GM19025 (cell line): ENCODE data around the gene ATP6V1G1.

ENCODE experiments used
- ATAC-seq: cut with Tn5 transposase; IDR thresholded peaks from one replicate; pipeline ENCODE4 v1.9.1; 2021; ENCODE audit warnings: mild to moderate bottlenecking, low read depth, moderate library complexity; ENCODE audit not compliant: unreplicated experiment

The ATP6V1G1 gene

GRCh38 chr9:114587345-114588202 lies at the start of gene ATP6V1G1:
Gene ATP6V1G1 (plus strand): TSS chr9:114587769. CDS start chr9:114587839, 70 bp downstream.
- peak; percentile 95 for ATAC-seq

GRCh38 chr9:114538241-114538640 lies 49.3 kb upstream of the ATP6V1G1 start:
- peak; percentile 49 for ATAC-seq

GRCh38 chr9:114539701-114540380 lies 47.7 kb upstream of the ATP6V1G1 start:
- ATAC-seq, result no peak

GRCh38 chr9:114545055-114545454 lies 42.5 kb upstream of the ATP6V1G1 start:
- ATAC-seq, result no peak

- ATAC-seq, result no peak
These were observed 40.7 kb upstream of the ATP6V1G1 start for GRCh38 chr9:114546851-114547250.

- no peak for ATAC-seq
These were observed 37.8 kb upstream of the ATP6V1G1 start for GRCh38 chr9:114549697-114550330.

GRCh38 chr9:114551750-114552685 lies 35.6 kb upstream of the ATP6V1G1 start:
- no peak for ATAC-seq

- ATAC-seq, result no peak
These were observed 34.9 kb upstream of the ATP6V1G1 start for GRCh38 chr9:114552706-114553105.

- no peak for ATAC-seq
These were observed 34.4 kb upstream of the ATP6V1G1 start for GRCh38 chr9:114553202-114553601.

- no peak for ATAC-seq
These were observed 31.9 kb upstream of the ATP6V1G1 start for GRCh38 chr9:114555696-114556095.

GRCh38 chr9:114558027-114558675 lies 29.4 kb upstream of the ATP6V1G1 start:
- ATAC-seq, result no peak

- no peak for ATAC-seq
These were observed 27.6 kb upstream of the ATP6V1G1 start for GRCh38 chr9:114559830-114560513.

- no peak for ATAC-seq
These were observed 26.6 kb upstream of the ATP6V1G1 start for GRCh38 chr9:114560956-114561355.

GRCh38 chr9:114561771-114562170 lies 25.8 kb upstream of the ATP6V1G1 start:
- ATAC-seq, result no peak

- no peak for ATAC-seq
These were observed 22.4 kb upstream of the ATP6V1G1 start for GRCh38 chr9:114565204-114565603.

GRCh38 chr9:114570742-114571141 lies 16.8 kb upstream of the ATP6V1G1 start:
- ATAC-seq, result no peak

GRCh38 chr9:114571391-114571790 lies 16.2 kb upstream of the ATP6V1G1 start:
- ATAC-seq, result no peak

- no peak for ATAC-seq
These were observed 15.4 kb upstream of the ATP6V1G1 start for GRCh38 chr9:114572199-114572598.

GRCh38 chr9:114574438-114574837 lies 13.1 kb upstream of the ATP6V1G1 start:
- ATAC-seq, result no peak
